NCI-H187 (cell line): ENCODE results near the gene SEC24B.
"Not testable (repeated sequence)": the region's sequence is repeated elsewhere in the genome, so short reads cannot be mapped to it uniquely, and the experiment has no call there.

ENCODE experiments used
- DNase-seq, 2 experiments: peaks; one replicate each; lab custom pipeline; 2025; lab: John Stamatoyannopoulos, UW

The SEC24B gene

GRCh38 chr4:109432696-109433095 is 919 bp upstream of the SEC24B start:
- no peak for DNase-seq

GRCh38 chr4:109434007-109434971 is 674 bp downstream of the SEC24B start:
- no peak for DNase-seq

- no peak for DNase-seq
These were observed 2.0 kb downstream of the SEC24B start for GRCh38 chr4:109435635-109436034.

- no peak for DNase-seq
These were observed 2.9 kb downstream of the SEC24B start for GRCh38 chr4:109436504-109436903.

- no peak for DNase-seq
These were observed 7.3 kb downstream of the SEC24B start for GRCh38 chr4:109440948-109441347.

- no peak for DNase-seq
These were observed 8.3 kb downstream of the SEC24B start for GRCh38 chr4:109441862-109442458.

GRCh38 chr4:109444182-109444844 is 10.7 kb downstream of the SEC24B start:
- DNase-seq, result no peak

- no peak for DNase-seq
These were observed 13.7 kb downstream of the SEC24B start for GRCh38 chr4:109447278-109447677.

GRCh38 chr4:109451544-109452273 is 18.1 kb downstream of the SEC24B start:
- DNase-seq, result no peak

- DNase-seq, result not testable (repeated sequence)
These were observed 19.5 kb downstream of the SEC24B start for GRCh38 chr4:109453110-109453509.

GRCh38 chr4:109462297-109462696 is 28.7 kb downstream of the SEC24B start:
- no peak for DNase-seq

GRCh38 chr4:109462802-109463201 is 29.2 kb downstream of the SEC24B start:
- DNase-seq, result no peak

- DNase-seq, result no peak
These were observed 31.5 kb downstream of the SEC24B start for GRCh38 chr4:109465069-109465468.

GRCh38 chr4:109469915-109470314 is 36.3 kb downstream of the SEC24B start:
- no peak for DNase-seq

- DNase-seq, result no peak
These were observed 38.7 kb downstream of the SEC24B start for GRCh38 chr4:109472343-109472761.

- DNase-seq, result no peak
These were observed 40.2 kb downstream of the SEC24B start for GRCh38 chr4:109473824-109474223.

- DNase-seq, result no peak
These were observed 52.4 kb downstream of the SEC24B start for GRCh38 chr4:109486007-109486406.

- no peak for DNase-seq
These were observed 60.9 kb downstream of the SEC24B start for GRCh38 chr4:109494563-109494962.

- DNase-seq, result no peak
These were observed 61.9 kb downstream of the SEC24B start for GRCh38 chr4:109495514-109495913.

- no peak for DNase-seq
These were observed 63.3 kb downstream of the SEC24B start for GRCh38 chr4:109496875-109497274.

GRCh38 chr4:109497511-109497910 is 63.9 kb downstream of the SEC24B start:
- no peak for DNase-seq

- DNase-seq, result no peak
These were observed 65.9 kb downstream of the SEC24B start for GRCh38 chr4:109499513-109499912.
